ENCODE data around the gene ENKD1.
"Not testable (repeated sequence)": the region's sequence is repeated elsewhere in the genome, so short reads cannot be mapped to it uniquely, and the experiment has no call there.

ENKD1 gene

DNA sequence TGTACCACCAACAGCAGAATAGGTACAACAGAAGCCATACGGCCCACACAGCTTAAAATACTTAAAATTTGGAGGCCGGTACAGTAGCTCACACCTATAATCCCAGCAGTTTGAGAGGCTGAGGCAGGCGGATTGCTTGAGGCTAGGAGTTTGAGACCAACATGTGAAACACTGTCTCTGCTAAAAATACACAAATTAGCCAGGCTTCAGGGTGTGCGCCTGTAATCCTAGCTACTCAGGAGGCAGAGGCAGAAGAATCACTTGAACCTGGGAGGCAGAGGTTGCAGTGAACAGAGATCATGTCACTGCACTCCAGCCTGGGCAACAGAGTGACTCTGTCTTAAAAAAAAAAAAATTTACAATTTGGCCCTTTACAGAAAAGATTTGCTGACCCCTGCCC lies 35.6 kb upstream of the ENKD1 start:
- no peak overlapping the region for H3K4me3 ChIP-seq
- intact Hi-C loops (cut with DNase I; ENCODE audit: low total_unique reads), result no loop called here
- DNase-seq, result no peak
- H3K4me1 ChIP-seq, result no peaks in the 10 kb centered on the region
- TF ChIP-seq, protein P1, sequence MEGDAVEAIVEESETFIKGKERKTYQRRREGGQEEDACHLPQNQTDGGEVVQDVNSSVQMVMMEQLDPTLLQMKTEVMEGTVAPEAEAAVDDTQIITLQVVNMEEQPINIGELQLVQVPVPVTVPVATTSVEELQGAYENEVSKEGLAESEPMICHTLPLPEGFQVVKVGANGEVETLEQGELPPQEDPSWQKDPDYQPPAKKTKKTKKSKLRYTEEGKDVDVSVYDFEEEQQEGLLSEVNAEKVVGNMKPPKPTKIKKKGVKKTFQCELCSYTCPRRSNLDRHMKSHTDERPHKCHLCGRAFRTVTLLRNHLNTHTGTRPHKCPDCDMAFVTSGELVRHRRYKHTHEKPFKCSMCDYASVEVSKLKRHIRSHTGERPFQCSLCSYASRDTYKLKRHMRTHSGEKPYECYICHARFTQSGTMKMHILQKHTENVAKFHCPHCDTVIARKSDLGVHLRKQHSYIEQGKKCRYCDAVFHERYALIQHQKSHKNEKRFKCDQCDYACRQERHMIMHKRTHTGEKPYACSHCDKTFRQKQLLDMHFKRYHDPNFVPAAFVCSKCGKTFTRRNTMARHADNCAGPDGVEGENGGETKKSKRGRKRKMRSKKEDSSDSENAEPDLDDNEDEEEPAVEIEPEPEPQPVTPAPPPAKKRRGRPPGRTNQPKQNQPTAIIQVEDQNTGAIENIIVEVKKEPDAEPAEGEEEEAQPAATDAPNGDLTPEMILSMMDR (IDR thresholded peaks at IDR 0.05), result no peak
- no peaks in the 10 kb centered on the region for H3K27me3 ChIP-seq
- no peak overlapping the region for H3K27ac ChIP-seq
- H3K9me3 ChIP-seq, result no peaks in the 10 kb centered on the region
- peaks cover 0 to 10% (median 0%) of the 10 kb centered on the region in 3 donors for H3K36me3 ChIP-seq

DNA sequence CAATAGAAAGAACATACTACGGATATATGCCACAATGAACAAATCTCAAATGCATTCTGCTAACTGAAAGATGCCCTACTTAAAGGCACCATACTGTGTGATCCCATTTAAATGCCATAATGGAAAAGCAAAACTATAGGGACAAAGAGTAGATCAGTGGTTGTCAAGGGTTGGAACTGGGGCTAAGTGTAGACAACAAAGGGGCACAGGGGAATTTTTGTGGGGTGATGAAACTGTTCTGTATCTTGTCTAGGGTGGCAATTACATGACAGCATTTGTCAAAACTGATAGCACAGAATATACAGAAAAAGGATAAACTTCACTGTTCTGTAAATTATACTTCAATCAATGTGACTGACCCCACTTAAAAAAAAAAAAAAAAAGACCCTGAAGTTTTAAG lies 34.9 kb upstream of the ENKD1 start:
- Histone ChIP-seq H3K27me3 (no peaks in the 10 kb centered on the region), H3K36me3 (peaks cover 0 to 10% (median 0%) of the 10 kb centered on the region in 3 donors), H3K9me3 (no peaks in the 10 kb centered on the region), H3K4me1 (no peaks in the 10 kb centered on the region), H3K27ac (no peak overlapping the region), H3K4me3 (no peak overlapping the region)
- no peak for DNase-seq
- intact Hi-C loops (cut with DNase I; ENCODE audit: low total_unique reads), result no loop called here
- TF ChIP-seq, protein P1 (IDR thresholded peaks at IDR 0.05), result no peak

- no peak overlapping the region for H3K27ac ChIP-seq
- no peak for DNase-seq
- H3K4me1 ChIP-seq, result no peaks in the 10 kb centered on the region
- no peak overlapping the region for H3K4me3 ChIP-seq
- no peaks in the 10 kb centered on the region for H3K9me3 ChIP-seq
- TF ChIP-seq, protein P1 (IDR thresholded peaks at IDR 0.05), result no peak
- peaks cover 0 to 10% (median 0%) of the 10 kb centered on the region in 3 donors for H3K36me3 ChIP-seq
- intact Hi-C loops (cut with DNase I; ENCODE audit: low total_unique reads), result no loop called here
- no peaks in the 10 kb centered on the region for H3K27me3 ChIP-seq
Measured at GRCh38 chr16:67699265-67699664, 32.7 kb upstream of the ENKD1 start.

DNA sequence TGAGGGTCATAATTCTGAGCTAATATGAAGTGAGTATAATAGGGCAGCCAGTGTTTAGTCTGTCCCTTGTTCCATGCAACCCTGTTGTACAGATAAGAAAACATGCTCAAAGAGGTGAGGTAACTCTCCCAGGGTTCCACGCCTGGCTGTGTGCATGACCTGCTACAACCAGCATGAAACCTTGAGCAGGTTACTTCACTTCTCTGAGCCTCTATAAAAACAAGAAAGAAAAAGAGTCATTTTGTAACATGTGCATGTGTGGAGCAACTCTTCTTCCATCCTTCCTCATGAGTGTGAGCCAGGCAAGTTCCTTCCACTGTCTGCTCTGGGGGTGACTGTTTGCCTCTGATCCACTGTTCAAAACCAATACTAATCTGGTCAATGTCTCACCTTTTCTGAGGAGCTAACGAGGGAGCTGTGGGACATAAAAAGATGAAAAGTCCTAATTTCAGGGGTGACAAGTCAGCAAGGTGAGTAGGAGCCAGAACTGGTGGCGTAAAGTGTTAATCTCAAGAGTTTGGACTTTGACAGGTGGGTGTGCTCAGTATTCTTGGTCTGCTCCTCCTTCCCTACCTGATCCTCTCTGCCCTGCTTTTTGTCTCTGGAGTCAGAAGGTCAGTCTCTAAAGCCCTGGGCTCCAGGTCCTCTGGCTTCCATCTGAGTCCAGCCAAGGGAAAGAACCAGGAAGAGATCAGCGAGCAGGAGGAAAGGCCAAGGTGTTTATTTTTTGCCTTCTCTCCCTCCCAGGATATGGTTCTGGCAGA lies 31.1 kb upstream of the ENKD1 start:
- no peaks in the 10 kb centered on the region for H3K4me1 ChIP-seq
- intact Hi-C loops (cut with DNase I; ENCODE audit: low total_unique reads), result no loop called here
- DNase-seq, result no peak
- H3K27me3 ChIP-seq, result no peaks in the 10 kb centered on the region
- no peak overlapping the region for H3K27ac ChIP-seq
- H3K36me3 ChIP-seq, result peaks cover 0 to 10% (median 0%) of the 10 kb centered on the region in 3 donors
- TF ChIP-seq, protein P1 (IDR thresholded peaks at IDR 0.05), result no peak
- H3K4me3 ChIP-seq, result no peak overlapping the region
- H3K9me3 ChIP-seq, result no peaks in the 10 kb centered on the region

GRCh38 chr16:67694611-67695010 lies 28.1 kb upstream of the ENKD1 start:
- no peak overlapping the region for H3K27ac ChIP-seq

GRCh38 chr16:67693517-67694285 lies 27.2 kb upstream of the ENKD1 start:
- H3K4me3 ChIP-seq; H3K4me1 ChIP-seq; DNase-seq; intact Hi-C loops (cut with DNase I; ENCODE audit: low total_unique reads); H3K27me3 ChIP-seq; H3K27ac ChIP-seq; H3K9me3 ChIP-seq: not testable (repeated sequence)
- H3K36me3 ChIP-seq, result peaks cover 0 to 10% (median 0%) of the 10 kb centered on the region in 3 donors

More at GRCh38 chr16:67694611-67695010, 28.1 kb upstream of the ENKD1 start:
- peaks cover 0 to 10% (median 0%) of the 10 kb centered on the region in 3 donors for H3K36me3 ChIP-seq
- TF ChIP-seq, protein P1 (IDR thresholded peaks at IDR 0.05), result no peak
- intact Hi-C loops (cut with DNase I; ENCODE audit: low total_unique reads), result no loop called here
- no peaks in the 10 kb centered on the region for H3K9me3 ChIP-seq
- no peak for DNase-seq
- H3K27me3 ChIP-seq, result no peaks in the 10 kb centered on the region
- no peak overlapping the region for H3K4me3 ChIP-seq
- H3K4me1 ChIP-seq, result no peaks in the 10 kb centered on the region
